ENCODE data around the gene CAPN1. TPM values are rescaled to one million over a fixed set of nuclear protein-coding genes. Genes with fewer than 3 reads are reported as not detected.

Gene CAPN1
- polyA plus RNA-seq, 1 of the 3 experiments (the other 2 are of a cell fraction), result 92.2 TPM

GRCh38 chr11:65241134-65241533 is 59.4 kb downstream of the CAPN1 start:
- Histone ChIP-seq H3K4me2 (no peak overlapping the region), H3K9me3 (no peaks in the 10 kb centered on the region), H4K20me1 (ENCODE audit: insufficient read depth) (no peaks in the 10 kb centered on the region), H3F3A (replicated peaks; ENCODE audit: insufficient read depth) (no peaks in the 10 kb centered on the region), H3K36me3 (replicated peaks in 1 of 2; ENCODE audit: control insufficient read depth in 1 of 2, insufficient read depth in 2 of 2, low read length in 1 of 2) (no peaks in the 10 kb centered on the region), H3K9me2 (no peaks in the 10 kb centered on the region), H3K4me3 (ENCODE audit: low read depth in 2 of 2, low read length in 1 of 2) (no peak overlapping the region), H3K27ac (ENCODE audit: low read depth in 2 of 2, low read length in 1 of 2) (no peak overlapping the region), H3K9ac (no peak overlapping the region), H3K4me1 (ENCODE audit: control insufficient read depth in 1 of 2, insufficient read depth in 2 of 2, low read depth in 1 of 2, low read length in 1 of 2) (no peaks in the 10 kb centered on the region), H3K27me3 (ENCODE audit: insufficient read depth) (no peaks in the 10 kb centered on the region), H3K79me2 (ENCODE audit: insufficient read depth) (no peaks in the 10 kb centered on the region), H2AFZ (ENCODE audit: low read depth) (no peak overlapping the region)
- ChIA-PET POLR2A (no interaction called here), CTCF (interaction anchor here (0.9 kb wide), 1 partner anchor 75 kb away, joined by 3 read pairs; no protein-coding TSS in a partner anchor)
- no peak for DNase-seq
- no peak for TF ChIP-seq FOXM1 (IDR thresholded peaks at IDR 0.05; ENCODE audit: low read depth)
- TF ChIP-seq EZH2phosphoT487 (IDR thresholded peaks at IDR 0.05; ENCODE audit: borderline replicate concordance, low read depth), result no peak
- TF ChIP-seq MAX (IDR thresholded peaks at IDR 0.05; ENCODE audit: low read depth), result no peak
- no peak for TF ChIP-seq SMC3 (IDR thresholded peaks at IDR 0.05; ENCODE audit: low read depth, low read length)
- no peak for TF ChIP-seq ZBTB33 (IDR thresholded peaks at IDR 0.05; ENCODE audit: borderline replicate concordance, low read depth)
- TF ChIP-seq REST (IDR thresholded peaks at IDR 0.05; ENCODE audit: low read depth, low read length), result no peak
- no peak for TF ChIP-seq MXI1 (IDR thresholded peaks at IDR 0.05; ENCODE audit: low read depth, low read length)
- TF ChIP-seq PBX3 (IDR thresholded peaks at IDR 0.05), result no peak
- no peak for TF ChIP-seq RCOR1 (IDR thresholded peaks at IDR 0.05; ENCODE audit: low read length)
- no peak for TF ChIP-seq TCF12 (IDR thresholded peaks at IDR 0.05)
- TF ChIP-seq NRF1 (IDR thresholded peaks at IDR 0.05; ENCODE audit: low read depth, low read length), result no peak
- TF ChIP-seq TEAD4 (IDR thresholded peaks at IDR 0.05; ENCODE audit: borderline replicate concordance, insufficient read depth), result no peak
- TF ChIP-seq JUND (IDR thresholded peaks at IDR 0.05), result no peak
- TF ChIP-seq EP300 (IDR thresholded peaks at IDR 0.05; ENCODE audit: borderline replicate concordance in 1 of 2, low read depth in 1 of 2, low read length in 1 of 2), result no peak
- TF ChIP-seq FOSL2 (IDR thresholded peaks at IDR 0.05; ENCODE audit: borderline replicate concordance, low read depth), result no peak
- no peak for TF ChIP-seq RXRA (IDR thresholded peaks at IDR 0.05; ENCODE audit: borderline replicate concordance, low read depth)
- WGBS (ENCODE audit: low lambda C conversion rate), result 63% methylated on average over 5 of the region's 5 CpGs
